Fibroblast of gingiva (primary cell): ENCODE data around the gene GTF2B.
"Not testable (repeated sequence)": the region's sequence is repeated elsewhere in the genome, so short reads cannot be mapped to it uniquely, and the experiment has no call there.

Experiments
- DNase-seq: peaks from one replicate; pipeline ENCODE4 v3.0.0-alpha.2; 2011; ENCODE audit warnings: low read depth

The GTF2B gene

GRCh38 chr1:88883156-88883555 lies 8.2 kb downstream of the GTF2B start:
- DNase-seq: no peak

- DNase-seq: not testable (repeated sequence)
These were observed 10.7 kb downstream of the GTF2B start for GRCh38 chr1:88880717-88881116.

GRCh38 chr1:88878731-88879130 lies 12.6 kb downstream of the GTF2B start:
- no peak for DNase-seq

- DNase-seq: no peak
These were observed 13.5 kb downstream of the GTF2B start for GRCh38 chr1:88877911-88878310.

GRCh38 chr1:88877382-88877825 lies 14.0 kb downstream of the GTF2B start:
- peak; percentile 33 for DNase-seq

GRCh38 chr1:88876573-88877365 lies 14.6 kb downstream of the GTF2B start:
- peak; percentile 43 for DNase-seq

- peak; percentile 7 for DNase-seq
These were observed 15.8 kb downstream of the GTF2B start for GRCh38 chr1:88875595-88875994.

GRCh38 chr1:88873737-88874349 lies 17.5 kb downstream of the GTF2B start:
- DNase-seq: no peak

GRCh38 chr1:88869644-88870043 lies 21.7 kb downstream of the GTF2B start:
- not testable (repeated sequence) for DNase-seq

GRCh38 chr1:88867743-88868521 lies 23.4 kb downstream of the GTF2B start:
- peak; percentile 20 for DNase-seq

- no peak for DNase-seq
These were observed 39.9 kb downstream of the GTF2B start for GRCh38 chr1:88851303-88852063.

- DNase-seq: no peak
These were observed 43.7 kb downstream of the GTF2B start for GRCh38 chr1:88847643-88848042.

GRCh38 chr1:88825721-88826120 lies 65.6 kb downstream of the GTF2B start:
- no peak for DNase-seq

- not testable (repeated sequence) for DNase-seq
These were observed 71.7 kb downstream of the GTF2B start for GRCh38 chr1:88819642-88820041.

- DNase-seq: no peak
These were observed 77.9 kb downstream of the GTF2B start for GRCh38 chr1:88813471-88813870.

- DNase-seq: no peak
These were observed 79.0 kb downstream of the GTF2B start for GRCh38 chr1:88812366-88812765.

- DNase-seq: no peak
These were observed 87.9 kb downstream of the GTF2B start for GRCh38 chr1:88803444-88803843.

GRCh38 chr1:88802950-88803349 lies 88.4 kb downstream of the GTF2B start:
- peak; percentile 51 for DNase-seq
